Measurements from ENCODE around the gene IFT81. TPM values are rescaled to one million over a fixed set of nuclear protein-coding genes. Genes with fewer than 3 reads are reported as not detected.

IFT81 gene
- total and polyA plus RNA-seq, 2 of the 13 experiments (the other 11 are each of a cell fraction or from before 2014, with no cell fraction given), result 4.2 to 13.0 TPM

DNA sequence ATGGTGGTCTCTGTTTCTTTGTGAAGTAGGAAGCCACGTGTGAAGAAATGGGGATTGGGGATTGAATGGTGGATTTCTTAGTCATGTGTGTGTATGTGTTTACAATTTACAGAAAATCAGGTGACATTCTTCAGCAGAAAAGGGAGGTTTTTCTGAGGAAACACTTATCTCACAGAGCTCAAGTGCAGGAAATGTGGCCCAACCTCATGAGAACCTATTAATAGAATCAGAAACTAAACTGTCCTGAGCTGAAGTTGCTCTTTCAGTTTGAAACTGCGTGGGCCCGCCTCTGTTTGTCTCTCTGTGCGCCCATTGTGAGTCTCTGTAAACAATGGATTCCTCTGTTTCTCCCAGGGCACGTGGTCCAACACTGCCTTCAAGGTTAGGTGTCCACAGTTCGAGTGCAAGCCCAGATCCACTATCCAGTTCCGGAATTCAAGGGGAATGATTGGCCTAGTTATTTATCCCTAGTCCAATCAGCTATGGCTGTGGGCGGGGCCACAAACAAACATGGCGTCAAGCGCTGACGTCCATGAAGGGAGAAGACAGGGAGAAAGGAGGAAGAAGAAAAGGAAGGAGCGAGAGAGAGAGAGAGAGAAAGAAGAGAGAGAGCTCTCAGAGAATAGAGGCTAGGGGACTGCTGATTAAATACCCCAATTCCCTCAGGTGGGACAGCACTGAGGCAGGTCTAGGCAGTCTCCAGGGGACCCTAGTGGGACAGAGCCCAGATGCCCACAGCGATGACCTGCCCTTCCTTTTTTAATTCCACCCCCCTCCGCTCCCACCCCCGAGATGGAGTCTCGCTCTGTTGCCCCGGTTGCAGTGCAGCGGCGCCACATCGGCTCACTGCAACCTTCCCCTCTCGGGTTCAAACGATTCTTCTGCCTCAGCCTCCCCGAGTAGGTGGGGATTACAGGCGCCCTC, 44.4 kb upstream of the IFT81 start (continued):
- TF ChIP-seq, protein P1, sequence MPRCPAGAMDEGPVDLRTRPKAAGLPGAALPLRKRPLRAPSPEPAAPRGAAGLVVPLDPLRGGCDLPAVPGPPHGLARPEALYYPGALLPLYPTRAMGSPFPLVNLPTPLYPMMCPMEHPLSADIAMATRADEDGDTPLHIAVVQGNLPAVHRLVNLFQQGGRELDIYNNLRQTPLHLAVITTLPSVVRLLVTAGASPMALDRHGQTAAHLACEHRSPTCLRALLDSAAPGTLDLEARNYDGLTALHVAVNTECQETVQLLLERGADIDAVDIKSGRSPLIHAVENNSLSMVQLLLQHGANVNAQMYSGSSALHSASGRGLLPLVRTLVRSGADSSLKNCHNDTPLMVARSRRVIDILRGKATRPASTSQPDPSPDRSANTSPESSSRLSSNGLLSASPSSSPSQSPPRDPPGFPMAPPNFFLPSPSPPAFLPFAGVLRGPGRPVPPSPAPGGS (CRISPR knock-in tag; IDR thresholded peaks at IDR 0.05), result no peak; the same call in 1 of the 2 replicates
- TF ChIP-seq SP2 (CRISPR knock-in tag; IDR thresholded peaks at IDR 0.05) (peak; percentile 77), RFXAP (CRISPR knock-in tag; IDR thresholded peaks at IDR 0.05; ENCODE audit: borderline replicate concordance) (peak; percentile 83; the same call in 1 of the 2 replicates), ZNF775 (CRISPR knock-in tag; IDR thresholded peaks at IDR 0.05; ENCODE audit: borderline replicate concordance) (peak; percentile 45; the same call in 1 of the 2 replicates), ZNF737 (CRISPR knock-in tag; IDR thresholded peaks at IDR 0.05; ENCODE audit: borderline replicate concordance) (no peak), POLR2AphosphoS2 (IDR thresholded peaks at IDR 0.05; ENCODE audit: low read depth, low read length) (no peak), KAT2B (IDR thresholded peaks at IDR 0.05; ENCODE audit: borderline replicate concordance, low read depth, low read length) (no peak), SPEN (CRISPR knock-in tag; IDR thresholded peaks at IDR 0.05; ENCODE audit: low read depth) (no peak), THYN1 (CRISPR knock-in tag; IDR thresholded peaks at IDR 0.05; ENCODE audit: borderline replicate concordance, low read depth) (no peak), ZNF230 (CRISPR knock-in tag; IDR thresholded peaks at IDR 0.05) (no peak), KLF16 (CRISPR knock-in tag; IDR thresholded peaks at IDR 0.05) (peak in 1 of 2 experiments; percentile 62; a peak in 2 of 4 replicates), SKI (IDR thresholded peaks at IDR 0.05; ENCODE audit: partially characterized antibody) (peak; percentile 40), RAD51 (IDR thresholded peaks at IDR 0.05; ENCODE audit: borderline replicate concordance) (peak; percentile 45; the same call in 1 of the 2 replicates)
- TF ChIP-seq, protein P2, sequence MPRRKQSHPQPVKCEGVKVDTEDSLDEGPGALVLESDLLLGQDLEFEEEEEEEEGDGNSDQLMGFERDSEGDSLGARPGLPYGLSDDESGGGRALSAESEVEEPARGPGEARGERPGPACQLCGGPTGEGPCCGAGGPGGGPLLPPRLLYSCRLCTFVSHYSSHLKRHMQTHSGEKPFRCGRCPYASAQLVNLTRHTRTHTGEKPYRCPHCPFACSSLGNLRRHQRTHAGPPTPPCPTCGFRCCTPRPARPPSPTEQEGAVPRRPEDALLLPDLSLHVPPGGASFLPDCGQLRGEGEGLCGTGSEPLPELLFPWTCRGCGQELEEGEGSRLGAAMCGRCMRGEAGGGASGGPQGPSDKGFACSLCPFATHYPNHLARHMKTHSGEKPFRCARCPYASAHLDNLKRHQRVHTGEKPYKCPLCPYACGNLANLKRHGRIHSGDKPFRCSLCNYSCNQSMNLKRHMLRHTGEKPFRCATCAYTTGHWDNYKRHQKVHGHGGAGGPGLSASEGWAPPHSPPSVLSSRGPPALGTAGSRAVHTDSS (CRISPR knock-in tag; conservative IDR thresholded peaks at IDR 0.05), result no peak
- TF ChIP-seq, protein P3, sequence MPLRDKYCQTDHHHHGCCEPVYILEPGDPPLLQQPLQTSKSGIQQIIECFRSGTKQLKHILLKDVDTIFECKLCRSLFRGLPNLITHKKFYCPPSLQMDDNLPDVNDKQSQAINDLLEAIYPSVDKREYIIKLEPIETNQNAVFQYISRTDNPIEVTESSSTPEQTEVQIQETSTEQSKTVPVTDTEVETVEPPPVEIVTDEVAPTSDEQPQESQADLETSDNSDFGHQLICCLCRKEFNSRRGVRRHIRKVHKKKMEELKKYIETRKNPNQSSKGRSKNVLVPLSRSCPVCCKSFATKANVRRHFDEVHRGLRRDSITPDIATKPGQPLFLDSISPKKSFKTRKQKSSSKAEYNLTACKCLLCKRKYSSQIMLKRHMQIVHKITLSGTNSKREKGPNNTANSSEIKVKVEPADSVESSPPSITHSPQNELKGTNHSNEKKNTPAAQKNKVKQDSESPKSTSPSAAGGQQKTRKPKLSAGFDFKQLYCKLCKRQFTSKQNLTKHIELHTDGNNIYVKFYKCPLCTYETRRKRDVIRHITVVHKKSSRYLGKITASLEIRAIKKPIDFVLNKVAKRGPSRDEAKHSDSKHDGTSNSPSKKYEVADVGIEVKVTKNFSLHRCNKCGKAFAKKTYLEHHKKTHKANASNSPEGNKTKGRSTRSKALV (CRISPR knock-in tag; IDR thresholded peaks at IDR 0.05), result 0 out of 2 replicates have a peak, but pooled peaks have one; percentile 34
- TF ChIP-seq, protein P4, sequence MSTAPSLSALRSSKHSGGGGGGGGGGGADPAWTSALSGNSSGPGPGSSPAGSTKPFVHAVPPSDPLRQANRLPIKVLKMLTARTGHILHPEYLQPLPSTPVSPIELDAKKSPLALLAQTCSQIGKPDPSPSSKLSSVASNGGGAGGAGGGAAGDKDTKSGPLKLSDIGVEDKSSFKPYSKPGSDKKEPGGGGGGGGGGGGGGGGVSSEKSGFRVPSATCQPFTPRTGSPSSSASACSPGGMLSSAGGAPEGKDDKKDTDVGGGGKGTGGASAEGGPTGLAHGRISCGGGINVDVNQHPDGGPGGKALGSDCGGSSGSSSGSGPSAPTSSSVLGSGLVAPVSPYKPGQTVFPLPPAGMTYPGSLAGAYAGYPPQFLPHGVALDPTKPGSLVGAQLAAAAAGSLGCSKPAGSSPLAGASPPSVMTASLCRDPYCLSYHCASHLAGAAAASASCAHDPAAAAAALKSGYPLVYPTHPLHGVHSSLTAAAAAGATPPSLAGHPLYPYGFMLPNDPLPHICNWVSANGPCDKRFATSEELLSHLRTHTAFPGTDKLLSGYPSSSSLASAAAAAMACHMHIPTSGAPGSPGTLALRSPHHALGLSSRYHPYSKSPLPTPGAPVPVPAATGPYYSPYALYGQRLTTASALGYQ (CRISPR knock-in tag; IDR thresholded peaks at IDR 0.05), result no peak
- TF ChIP-seq, protein P5, sequence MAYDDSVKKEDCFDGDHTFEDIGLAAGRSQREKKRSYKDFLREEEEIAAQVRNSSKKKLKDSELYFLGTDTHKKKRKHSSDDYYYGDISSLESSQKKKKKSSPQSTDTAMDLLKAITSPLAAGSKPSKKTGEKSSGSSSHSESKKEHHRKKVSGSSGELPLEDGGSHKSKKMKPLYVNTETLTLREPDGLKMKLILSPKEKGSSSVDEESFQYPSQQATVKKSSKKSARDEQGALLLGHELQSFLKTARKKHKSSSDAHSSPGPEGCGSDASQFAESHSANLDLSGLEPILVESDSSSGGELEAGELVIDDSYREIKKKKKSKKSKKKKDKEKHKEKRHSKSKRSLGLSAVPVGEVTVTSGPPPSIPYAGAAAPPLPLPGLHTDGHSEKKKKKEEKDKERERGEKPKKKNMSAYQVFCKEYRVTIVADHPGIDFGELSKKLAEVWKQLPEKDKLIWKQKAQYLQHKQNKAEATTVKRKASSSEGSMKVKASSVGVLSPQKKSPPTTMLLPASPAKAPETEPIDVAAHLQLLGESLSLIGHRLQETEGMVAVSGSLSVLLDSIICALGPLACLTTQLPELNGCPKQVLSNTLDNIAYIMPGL (CRISPR knock-in tag; IDR thresholded peaks at IDR 0.05; ENCODE audit: borderline replicate concordance in 1 of 2, low read depth in 1 of 2), result no peak

Measured in HepG2 (cell line).